Chondrocyte (in vitro differentiated cells): ENCODE results near the gene PLCB4. TPM values are rescaled to one million over a fixed set of nuclear protein-coding genes. Genes with fewer than 3 reads are reported as not detected.

Experiments used
- DNase-seq: peaks from one replicate; pipeline ENCODE4 v3.0.0; 2021; ENCODE audit warnings: mixed read lengths, low spot score
- H3K27ac Mint-ChIP-seq: one replicate; pipeline ENCODE4 v1.8.0; 2021; ENCODE audit warnings: mild to moderate bottlenecking, moderate library complexity, mixed read lengths; ENCODE audit not compliant: unreplicated experiment
- H3K27me3 Mint-ChIP-seq: 2 replicates; pipeline ENCODE4 v1.8.0; 2021; ENCODE audit warnings: low read depth, mixed read lengths
- H3K36me3 Mint-ChIP-seq: 2 replicates; pipeline ENCODE4 v1.8.0; 2021; ENCODE audit warnings: low read depth, mixed read lengths
- H3K4me1 Mint-ChIP-seq: 2 replicates; pipeline ENCODE4 v1.8.0; 2021; ENCODE audit warnings: low read depth, mild to moderate bottlenecking, mixed read lengths
- H3K4me3 Mint-ChIP-seq: one replicate; pipeline ENCODE4 v1.8.0; 2021; ENCODE audit warnings: mild to moderate bottlenecking, moderate library complexity, mixed read lengths; ENCODE audit not compliant: unreplicated experiment
- H3K9me3 Mint-ChIP-seq: 2 replicates; pipeline ENCODE4 v1.8.0; 2021; ENCODE audit warnings: low read depth, mixed read lengths
- total RNA-seq: library from RNA; stranded (reverse); gene quantifications from 3 replicates; pipeline ENCODE4 v1.2.1, GENCODE V29; 2021
- TF ChIP-seq, protein P1 (sequence below): fragments of 200-600 bp; sonication (generic); IDR thresholded peaks from 2 replicates; pipeline ENCODE4 v1.5.0; 2021; ENCODE audit warnings: antibody characterized with exemption, mild to moderate bottlenecking, moderate library complexity

The PLCB4 gene
- total RNA-seq, 1 donor from 2014 or later = 13.3 TPM

DNA sequence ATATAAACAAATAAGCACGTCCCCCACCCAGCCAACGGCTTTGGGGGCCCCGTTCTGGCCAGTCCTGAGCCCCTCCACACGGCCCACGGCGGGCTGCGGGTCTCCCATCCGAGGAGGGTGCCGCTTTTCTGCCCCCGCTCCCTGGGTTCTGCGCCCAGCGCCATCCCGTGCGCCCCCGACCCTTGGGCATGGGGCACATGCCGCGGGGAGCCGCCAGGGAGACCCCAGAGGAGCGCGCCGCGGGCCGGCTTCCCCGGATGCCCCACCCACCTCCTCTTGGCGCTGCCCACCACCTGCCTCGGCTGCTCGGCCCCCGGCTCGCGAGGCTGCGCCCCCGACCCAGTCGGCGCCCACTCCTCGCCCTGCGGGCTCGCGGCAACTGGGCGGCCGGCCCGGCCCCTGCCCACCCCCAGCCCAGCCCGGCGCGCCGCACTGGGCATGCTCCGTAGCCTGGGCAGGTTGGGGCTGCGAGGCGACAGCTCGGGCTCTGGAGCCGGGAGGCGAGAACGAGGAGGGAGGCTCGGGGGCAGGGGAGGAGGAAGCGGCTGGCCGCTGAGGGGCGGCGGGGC is 570 bp upstream of the PLCB4 start:
- Mint-ChIP-seq H3K9me3 (no peaks in the 10 kb centered on the region), H3K27ac (peak overlapping the region; percentile 86), H3K36me3 (no peaks in the 10 kb centered on the region), H3K4me3 (peak overlapping the region; percentile 78), H3K4me1 (peaks cover 53% of the 10 kb centered on the region), H3K27me3 (no peaks in the 10 kb centered on the region)
- TF ChIP-seq, protein P1, sequence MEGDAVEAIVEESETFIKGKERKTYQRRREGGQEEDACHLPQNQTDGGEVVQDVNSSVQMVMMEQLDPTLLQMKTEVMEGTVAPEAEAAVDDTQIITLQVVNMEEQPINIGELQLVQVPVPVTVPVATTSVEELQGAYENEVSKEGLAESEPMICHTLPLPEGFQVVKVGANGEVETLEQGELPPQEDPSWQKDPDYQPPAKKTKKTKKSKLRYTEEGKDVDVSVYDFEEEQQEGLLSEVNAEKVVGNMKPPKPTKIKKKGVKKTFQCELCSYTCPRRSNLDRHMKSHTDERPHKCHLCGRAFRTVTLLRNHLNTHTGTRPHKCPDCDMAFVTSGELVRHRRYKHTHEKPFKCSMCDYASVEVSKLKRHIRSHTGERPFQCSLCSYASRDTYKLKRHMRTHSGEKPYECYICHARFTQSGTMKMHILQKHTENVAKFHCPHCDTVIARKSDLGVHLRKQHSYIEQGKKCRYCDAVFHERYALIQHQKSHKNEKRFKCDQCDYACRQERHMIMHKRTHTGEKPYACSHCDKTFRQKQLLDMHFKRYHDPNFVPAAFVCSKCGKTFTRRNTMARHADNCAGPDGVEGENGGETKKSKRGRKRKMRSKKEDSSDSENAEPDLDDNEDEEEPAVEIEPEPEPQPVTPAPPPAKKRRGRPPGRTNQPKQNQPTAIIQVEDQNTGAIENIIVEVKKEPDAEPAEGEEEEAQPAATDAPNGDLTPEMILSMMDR = peak; percentile 16
- no peak for DNase-seq

DNA sequence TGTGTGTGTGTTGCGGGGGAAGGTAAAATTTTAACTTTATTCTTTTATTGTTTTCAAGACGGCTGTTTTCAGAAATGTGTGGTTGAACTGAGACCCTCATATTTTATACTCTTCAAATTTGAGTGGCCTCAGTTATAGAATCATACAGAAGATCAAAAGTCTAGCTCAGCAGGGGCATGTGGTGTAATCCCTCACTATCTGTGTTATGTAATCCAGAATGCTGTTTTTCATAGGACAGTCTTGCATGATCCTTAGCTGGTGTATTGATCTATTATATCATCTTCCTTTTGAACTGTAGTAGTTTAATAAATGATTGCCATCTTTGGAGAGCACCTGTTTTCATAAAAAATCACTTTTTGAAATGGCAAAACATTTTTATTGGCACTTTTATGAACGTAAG is 1.4 kb downstream of the PLCB4 start:
- Mint-ChIP-seq H3K27me3 (no peaks in the 10 kb centered on the region), H3K36me3 (no peaks in the 10 kb centered on the region), H3K27ac (peak overlapping the region; percentile 3), H3K9me3 (no peaks in the 10 kb centered on the region), H3K4me3 (peak overlapping the region; percentile 78), H3K4me1 (peaks cover 53% of the 10 kb centered on the region)
- DNase-seq = no peak
- TF ChIP-seq, protein P1 = no peak

DNA sequence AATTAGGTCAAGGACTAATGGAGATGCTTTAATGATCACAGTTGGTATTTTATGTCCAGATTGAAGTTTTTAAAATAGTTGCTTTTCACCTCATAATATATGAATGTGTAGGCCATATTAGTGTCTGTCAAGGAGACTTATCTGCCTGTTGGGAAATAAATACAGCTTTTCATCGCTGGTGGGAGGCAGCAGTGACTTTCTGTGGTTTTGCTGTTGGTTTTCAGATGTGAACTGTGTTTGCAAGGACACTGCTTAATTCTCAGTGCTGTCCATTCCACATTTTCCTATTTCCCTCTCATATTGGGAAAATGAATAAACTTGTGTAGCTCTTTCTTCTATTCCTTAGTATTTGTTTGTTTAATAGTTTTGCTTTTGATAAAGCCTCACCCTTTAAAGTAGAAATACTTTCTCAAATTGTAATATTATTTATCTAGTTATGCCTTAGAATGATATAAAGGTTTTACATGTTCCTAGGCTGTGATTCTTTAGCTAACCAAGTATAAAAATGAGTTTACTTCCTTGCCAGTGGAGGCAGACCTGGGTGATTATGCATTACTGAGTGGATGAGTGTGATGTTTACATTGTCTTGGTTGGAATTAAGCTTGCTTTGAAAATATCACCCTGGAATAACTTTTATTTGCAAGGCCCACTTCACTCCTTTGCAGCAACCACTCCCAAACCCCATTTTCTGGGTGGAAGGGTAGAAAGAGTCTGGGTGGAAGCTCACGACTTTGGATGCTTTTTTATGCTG is 3.3 kb downstream of the PLCB4 start:
- Mint-ChIP-seq H3K27ac (no peak overlapping the region), H3K36me3 (no peaks in the 10 kb centered on the region), H3K4me3 (no peak overlapping the region), H3K4me1 (peaks cover 39% of the 10 kb centered on the region), H3K9me3 (no peaks in the 10 kb centered on the region), H3K27me3 (no peaks in the 10 kb centered on the region)
- DNase-seq = no peak
- TF ChIP-seq, protein P1 = peak; percentile 39

DNA sequence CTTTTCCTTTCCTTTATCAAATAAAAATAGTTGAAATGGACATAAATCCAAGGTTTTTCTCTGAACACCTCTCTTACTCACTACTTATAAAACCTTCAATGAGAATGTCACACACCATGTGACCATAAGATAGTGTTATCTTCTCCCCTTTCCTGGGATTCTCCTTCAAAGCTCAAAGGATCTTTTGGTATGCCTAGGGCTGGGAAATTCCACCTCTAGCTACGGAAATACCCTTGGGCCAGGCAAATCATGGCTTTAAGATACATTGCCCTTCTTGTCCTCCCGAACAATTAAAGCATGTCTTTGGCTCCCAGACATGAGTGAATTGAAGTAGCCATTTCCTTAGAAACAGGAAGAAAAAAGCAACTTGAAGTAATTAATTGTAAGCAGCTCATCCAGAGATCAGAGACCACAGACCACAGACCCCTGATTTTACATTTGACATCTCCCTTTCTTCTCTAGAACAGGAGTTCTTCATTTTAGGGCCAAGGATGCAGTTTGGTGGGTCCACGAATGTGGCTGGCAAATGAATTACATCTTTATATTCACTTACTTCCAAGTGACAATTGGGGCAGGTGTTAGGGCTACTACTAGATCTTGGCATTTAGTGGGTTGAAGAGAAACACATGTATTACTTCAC is 4.1 kb downstream of the PLCB4 start:
- peak overlapping the region; percentile 32 for H3K27ac Mint-ChIP-seq
- no peak for DNase-seq
- H3K4me1 Mint-ChIP-seq = peaks cover 35% of the 10 kb centered on the region
- no peaks in the 10 kb centered on the region for H3K27me3 Mint-ChIP-seq
- H3K36me3 Mint-ChIP-seq = no peaks in the 10 kb centered on the region
- H3K4me3 Mint-ChIP-seq = no peak overlapping the region
- TF ChIP-seq, protein P1 = no peak
- no peaks in the 10 kb centered on the region for H3K9me3 Mint-ChIP-seq

DNA sequence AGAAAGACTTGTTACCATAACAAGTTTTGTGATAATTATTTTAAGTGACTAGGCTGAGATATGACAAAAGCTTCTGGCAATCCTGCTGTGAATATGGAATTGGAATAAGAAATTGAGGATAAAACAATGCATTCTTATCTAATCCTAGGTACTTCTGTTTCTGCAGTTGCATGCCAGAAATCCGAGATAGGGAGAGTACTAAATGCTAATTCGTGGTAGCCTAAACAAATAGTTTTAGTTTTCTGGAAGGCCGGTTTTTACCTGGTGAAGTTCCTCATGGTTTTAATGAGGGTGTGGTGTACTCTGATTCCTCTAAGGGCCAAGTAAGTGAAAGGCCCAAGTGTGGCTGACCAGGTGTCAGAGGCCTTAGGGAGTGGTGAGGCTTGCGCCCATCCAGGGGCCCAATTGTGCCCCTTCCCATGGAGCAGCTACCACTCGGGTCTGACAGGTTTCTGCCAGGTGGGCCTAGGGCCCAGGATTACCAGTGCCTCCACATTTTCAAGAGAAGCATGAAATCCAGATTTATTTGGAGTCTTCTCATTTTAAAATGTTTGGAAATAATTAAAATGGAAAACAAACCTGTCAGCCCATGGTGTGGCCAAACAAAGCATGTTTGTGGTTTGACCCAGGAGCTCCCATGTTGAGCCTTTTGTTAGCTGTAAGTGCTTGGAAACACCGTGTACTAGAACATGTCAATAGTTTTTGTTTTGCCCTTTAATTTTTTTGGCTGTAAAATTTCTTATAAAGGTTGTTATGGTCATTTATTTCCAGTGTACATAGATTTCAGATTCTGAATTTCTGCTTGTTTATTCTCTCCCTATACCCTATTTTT is 6.6 kb downstream of the PLCB4 start:
- Mint-ChIP-seq H3K27ac (no peak overlapping the region), H3K4me3 (no peak overlapping the region), H3K9me3 (no peaks in the 10 kb centered on the region), H3K36me3 (no peaks in the 10 kb centered on the region), H3K27me3 (no peaks in the 10 kb centered on the region), H3K4me1 (peaks cover 29% of the 10 kb centered on the region)
- DNase-seq = no peak
- TF ChIP-seq, protein P1 = no peak
